ENCODE results near the gene KTN1. TPM values are rescaled to one million over a fixed set of nuclear protein-coding genes. Genes with fewer than 3 reads are reported as not detected.

The KTN1 gene
- total and polyA plus RNA-seq, 2 donors, result 97.2 to 175 TPM

GRCh38 chr14:55585854-55586253 lies 5.8 kb downstream of the KTN1 start:
- Histone ChIP-seq H3K36me3 (ENCODE audit: insufficient read depth) (no peaks in the 10 kb centered on the region), H3K4me1 (ENCODE audit: insufficient read depth) (peaks cover 1% of the 10 kb centered on the region), H3K27ac (ENCODE audit: low read depth) (no peak overlapping the region), H3K4me3 (ENCODE audit: low read depth, low read length) (no peak overlapping the region)
- DNase-seq (ENCODE audit: extremely low spot score), result no peak
- WGBS, result 60% methylated on average over 2 of the region's 2 CpGs

DNA sequence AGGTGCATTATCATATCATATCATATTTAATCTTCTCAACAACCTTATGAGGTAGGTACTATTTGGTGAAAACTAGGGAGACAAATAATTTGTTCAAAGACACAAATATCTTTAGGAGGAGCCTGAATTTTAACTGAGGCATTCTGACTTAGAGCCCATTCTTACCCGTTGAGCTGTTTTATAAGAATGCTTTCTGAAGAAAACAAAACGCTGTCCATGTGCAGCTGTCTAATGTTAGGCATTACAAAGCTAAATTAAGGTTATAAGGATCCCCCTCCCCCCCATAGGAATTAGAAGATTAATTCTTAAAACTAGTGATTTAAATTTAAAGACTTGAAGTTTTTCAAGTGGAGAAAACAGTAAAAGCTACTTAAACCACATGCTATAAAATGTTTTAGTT lies 6.4 kb downstream of the KTN1 start:
- H3K36me3 ChIP-seq (ENCODE audit: insufficient read depth), result no peaks in the 10 kb centered on the region
- no peak for DNase-seq (ENCODE audit: extremely low spot score)
- no peak overlapping the region for H3K4me3 ChIP-seq (ENCODE audit: low read depth, low read length)
- H3K27ac ChIP-seq (ENCODE audit: low read depth), result no peak overlapping the region
- peaks cover 1% of the 10 kb centered on the region for H3K4me1 ChIP-seq (ENCODE audit: insufficient read depth)
- 30% methylated on average over 2 of the region's 2 CpGs for WGBS

DNA sequence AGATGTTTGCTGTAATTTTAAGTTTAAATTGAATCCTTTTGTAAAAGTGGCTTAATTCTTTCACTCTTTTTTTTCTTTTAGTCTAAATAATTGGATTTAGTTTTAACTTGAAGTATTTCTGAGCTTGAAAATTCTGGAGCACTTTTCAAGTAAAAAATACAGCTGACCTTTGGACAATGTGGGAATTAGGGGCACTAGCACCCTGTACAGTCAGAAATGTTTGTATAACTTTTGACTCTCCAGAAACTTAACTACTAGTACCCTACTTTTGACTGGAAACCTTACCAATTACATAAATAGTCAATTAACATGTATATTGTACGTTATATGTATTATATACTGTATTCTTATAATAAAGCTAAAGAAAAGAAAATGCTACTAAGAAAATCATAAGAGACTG lies 7.8 kb downstream of the KTN1 start:
- Histone ChIP-seq H3K4me3 (ENCODE audit: low read depth, low read length) (no peak overlapping the region), H3K36me3 (ENCODE audit: insufficient read depth) (no peaks in the 10 kb centered on the region), H3K27ac (ENCODE audit: low read depth) (no peak overlapping the region), H3K4me1 (ENCODE audit: insufficient read depth) (peaks cover 1% of the 10 kb centered on the region)
- no peak for DNase-seq (ENCODE audit: extremely low spot score)
- WGBS, result 81% methylated on average over 1 of the region's 1 CpG

DNA sequence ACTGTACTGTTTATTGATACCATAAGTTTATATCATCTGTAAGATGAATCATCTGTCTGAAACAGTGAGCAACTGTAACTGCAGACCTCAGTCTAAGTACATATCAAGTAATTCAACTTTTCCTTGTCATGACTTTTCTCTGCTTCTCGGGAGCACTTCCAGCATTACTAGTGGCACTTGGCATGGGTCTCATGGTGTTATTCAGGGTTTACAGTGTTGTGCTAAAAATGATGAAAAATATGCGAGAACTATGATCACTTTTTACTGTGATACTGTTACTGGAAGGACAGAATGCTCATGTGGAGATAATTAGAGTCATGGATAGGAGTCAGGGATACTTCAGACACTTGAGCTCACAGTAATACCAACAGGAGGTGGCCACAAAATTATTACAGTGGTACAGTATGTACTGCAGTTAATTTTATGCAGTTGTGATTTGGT lies 8.3 kb downstream of the KTN1 start:
- H3K36me3 ChIP-seq (ENCODE audit: insufficient read depth), result no peaks in the 10 kb centered on the region
- H3K4me1 ChIP-seq (ENCODE audit: insufficient read depth), result peaks cover 1% of the 10 kb centered on the region
- no peak overlapping the region for H3K4me3 ChIP-seq (ENCODE audit: low read depth, low read length)
- DNase-seq (ENCODE audit: extremely low spot score), result no peak
- H3K27ac ChIP-seq (ENCODE audit: low read depth), result no peak overlapping the region
- 43% methylated on average over 2 of the region's 2 CpGs for WGBS

- H3K36me3 ChIP-seq (ENCODE audit: insufficient read depth), result no peaks in the 10 kb centered on the region
- DNase-seq (ENCODE audit: extremely low spot score), result no peak
- 85% methylated on average over 6 of the region's 6 CpGs for WGBS
- no peak overlapping the region for H3K4me3 ChIP-seq (ENCODE audit: low read depth, low read length)
- H3K4me1 ChIP-seq (ENCODE audit: insufficient read depth), result peaks cover 1% of the 10 kb centered on the region
- no peak overlapping the region for H3K27ac ChIP-seq (ENCODE audit: low read depth)
Observed at GRCh38 chr14:55589171-55589570, 9.2 kb downstream of the KTN1 start.

- no peak for DNase-seq (ENCODE audit: extremely low spot score)
- no peak overlapping the region for H3K27ac ChIP-seq (ENCODE audit: low read depth)
- WGBS, result 88% methylated on average over 2 of the region's 2 CpGs
- H3K4me3 ChIP-seq (ENCODE audit: low read depth, low read length), result no peak overlapping the region
- no peaks in the 10 kb centered on the region for H3K4me1 ChIP-seq (ENCODE audit: insufficient read depth)
- no peaks in the 10 kb centered on the region for H3K36me3 ChIP-seq (ENCODE audit: insufficient read depth)
Observed at GRCh38 chr14:55592436-55592835, 12.4 kb downstream of the KTN1 start.

GRCh38 chr14:55593698-55594097 lies 13.7 kb downstream of the KTN1 start:
- Histone ChIP-seq H3K4me1 (ENCODE audit: insufficient read depth) (no peaks in the 10 kb centered on the region), H3K27ac (ENCODE audit: low read depth) (no peak overlapping the region), H3K36me3 (ENCODE audit: insufficient read depth) (no peaks in the 10 kb centered on the region), H3K4me3 (ENCODE audit: low read depth, low read length) (no peak overlapping the region)
- 60% methylated on average over 2 of the region's 2 CpGs for WGBS
- no peak for DNase-seq (ENCODE audit: extremely low spot score)

DNA sequence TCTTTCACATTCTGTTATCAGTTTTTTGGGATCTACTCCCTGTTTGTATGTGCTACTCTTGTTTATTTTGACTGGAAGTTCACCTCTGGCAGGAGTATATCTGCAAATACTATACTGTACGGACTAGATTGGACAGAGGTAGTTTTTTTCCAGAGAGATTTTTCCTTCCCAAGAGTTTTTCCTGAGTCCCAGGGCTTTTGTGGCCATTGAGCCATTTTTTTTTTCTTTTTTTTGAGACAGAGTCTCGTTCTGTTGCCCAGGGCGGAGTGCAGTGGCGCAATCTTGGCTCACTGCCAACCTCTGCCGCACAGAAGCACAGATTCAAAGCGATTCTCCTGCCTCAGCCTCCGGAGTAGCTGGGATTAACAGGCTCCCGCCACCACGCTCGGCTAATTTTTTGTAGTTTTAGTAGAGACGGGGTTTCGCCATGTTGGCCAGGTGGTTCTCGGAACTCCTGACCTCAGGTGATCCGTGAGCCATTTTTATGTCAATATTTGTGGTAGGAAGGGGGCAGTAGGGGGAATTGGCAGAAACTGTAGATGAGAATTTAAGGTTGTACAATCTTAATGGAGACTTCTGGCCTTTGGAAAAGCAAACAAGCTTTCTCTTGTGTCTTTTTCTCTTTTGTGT lies 19.4 kb downstream of the KTN1 start:
- no peaks in the 10 kb centered on the region for H3K4me1 ChIP-seq (ENCODE audit: insufficient read depth)
- no peak overlapping the region for H3K4me3 ChIP-seq (ENCODE audit: low read depth, low read length)
- 88% methylated on average over 14 of the region's 14 CpGs for WGBS
- no peak for DNase-seq (ENCODE audit: extremely low spot score)
- no peak overlapping the region for H3K27ac ChIP-seq (ENCODE audit: low read depth)
- H3K36me3 ChIP-seq (ENCODE audit: insufficient read depth), result no peaks in the 10 kb centered on the region

GRCh38 chr14:55600784-55601561 lies 21.0 kb downstream of the KTN1 start:
- Histone ChIP-seq H3K36me3 (ENCODE audit: insufficient read depth) (no peaks in the 10 kb centered on the region), H3K4me1 (ENCODE audit: insufficient read depth) (no peaks in the 10 kb centered on the region), H3K4me3 (ENCODE audit: low read depth, low read length) (no peak overlapping the region), H3K27ac (ENCODE audit: low read depth) (no peak overlapping the region)
- no peak for DNase-seq (ENCODE audit: extremely low spot score)
- WGBS, result 76% methylated on average over 5 of the region's 5 CpGs

- WGBS, result 85% methylated on average over 4 of the region's 4 CpGs
- DNase-seq (ENCODE audit: extremely low spot score), result no peak
- Histone ChIP-seq H3K4me1 (ENCODE audit: insufficient read depth) (no peaks in the 10 kb centered on the region), H3K27ac (ENCODE audit: low read depth) (no peak overlapping the region), H3K36me3 (ENCODE audit: insufficient read depth) (no peaks in the 10 kb centered on the region), H3K4me3 (ENCODE audit: low read depth, low read length) (no peak overlapping the region)
Observed at GRCh38 chr14:55603401-55603953, 23.5 kb downstream of the KTN1 start.

- Histone ChIP-seq H3K4me3 (ENCODE audit: low read depth, low read length) (no peak overlapping the region), H3K36me3 (ENCODE audit: insufficient read depth) (no peaks in the 10 kb centered on the region), H3K4me1 (ENCODE audit: insufficient read depth) (no peaks in the 10 kb centered on the region), H3K27ac (ENCODE audit: low read depth) (no peak overlapping the region)
- DNase-seq (ENCODE audit: extremely low spot score), result no peak
Observed at GRCh38 chr14:55604488-55604887, 24.5 kb downstream of the KTN1 start.

- DNase-seq (ENCODE audit: extremely low spot score), result no peak
- Histone ChIP-seq H3K4me1 (ENCODE audit: insufficient read depth) (no peaks in the 10 kb centered on the region), H3K27ac (ENCODE audit: low read depth) (no peak overlapping the region), H3K36me3 (ENCODE audit: insufficient read depth) (no peaks in the 10 kb centered on the region), H3K4me3 (ENCODE audit: low read depth, low read length) (no peak overlapping the region)
- WGBS, result 90% methylated on average over 7 of the region's 7 CpGs
Observed at GRCh38 chr14:55604900-55605418, 25.0 kb downstream of the KTN1 start.

DNA sequence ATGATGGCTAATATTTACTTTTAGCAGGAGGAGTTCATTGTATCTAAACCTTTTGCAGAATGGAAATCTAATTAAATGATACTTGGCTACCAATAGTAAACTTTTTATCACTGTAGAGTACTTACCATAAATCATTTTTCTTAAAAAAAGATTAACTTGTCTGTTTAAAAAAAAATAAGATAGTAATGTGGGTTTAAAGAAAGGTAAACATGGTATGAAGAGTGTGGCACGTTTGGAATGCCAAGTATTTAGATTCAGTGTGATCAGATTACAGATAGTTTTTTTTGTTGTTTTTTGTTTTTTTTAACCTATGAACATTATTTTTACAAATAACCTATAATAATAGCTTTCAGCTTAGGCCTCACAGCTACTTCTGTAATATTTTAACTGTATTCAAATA lies 25.8 kb downstream of the KTN1 start:
- Histone ChIP-seq H3K4me1 (ENCODE audit: insufficient read depth) (no peaks in the 10 kb centered on the region), H3K36me3 (ENCODE audit: insufficient read depth) (no peaks in the 10 kb centered on the region), H3K4me3 (ENCODE audit: low read depth, low read length) (no peak overlapping the region), H3K27ac (ENCODE audit: low read depth) (no peak overlapping the region)
- WGBS, result 23% methylated on average over 1 of the region's 1 CpG
- DNase-seq (ENCODE audit: extremely low spot score), result no peak

DNA sequence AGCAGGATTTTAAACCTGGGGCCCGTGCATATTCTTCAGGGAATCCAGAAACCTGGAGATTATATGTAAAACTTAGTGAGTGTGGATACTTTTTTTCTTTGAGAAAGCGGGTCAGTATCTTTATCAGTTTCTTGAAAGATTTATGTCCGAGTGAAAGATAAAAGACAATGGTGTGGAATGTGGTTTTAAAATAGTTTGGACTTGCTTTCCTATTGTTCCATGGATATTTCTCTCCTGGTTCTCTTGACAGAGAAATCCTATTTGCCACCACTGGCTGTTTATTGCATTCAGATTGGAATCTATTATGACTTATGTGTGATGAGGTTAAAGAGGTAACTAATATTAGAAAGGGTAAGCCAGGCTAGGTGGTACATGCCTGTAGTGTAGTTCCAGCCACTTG lies 27.4 kb downstream of the KTN1 start:
- WGBS, result 55% methylated on average over 3 of the region's 3 CpGs
- no peaks in the 10 kb centered on the region for H3K4me1 ChIP-seq (ENCODE audit: insufficient read depth)
- H3K36me3 ChIP-seq (ENCODE audit: insufficient read depth), result no peaks in the 10 kb centered on the region
- H3K27ac ChIP-seq (ENCODE audit: low read depth), result no peak overlapping the region
- H3K4me3 ChIP-seq (ENCODE audit: low read depth, low read length), result no peak overlapping the region
- no peak for DNase-seq (ENCODE audit: extremely low spot score)

All from urinary bladder (tissue), 4 donors.